GM12878 (cell line): ENCODE measurements around the gene PRTN3. TPM values are rescaled to one million over a fixed set of nuclear protein-coding genes. Genes with fewer than 3 reads are reported as not detected.

Source experiments
- ASH2L ChIP-seq: fragments of 300-600, 200-600 bp; sonication (generic); IDR thresholded peaks from 2 replicates; pipeline ENCODE4 v1.6.1; 2017; ENCODE audit warnings: low read depth, mild to moderate bottlenecking, borderline replicate concordance
- MXI1 ChIP-seq: fragments of 150-350 bp; IDR thresholded peaks from 2 replicates; pipeline ENCODE4 v1.6.1; 2011; ENCODE audit warnings: low read depth, mild to moderate bottlenecking, inconsistent platforms, low read length, improper control_type of control experiment
- PML ChIP-seq: IDR thresholded peaks from 2 replicates; pipeline ENCODE4 v1.6.1; 2012; ENCODE audit warnings: low read length, inconsistent platforms
- POU2F2 ChIP-seq: IDR thresholded peaks from 3 replicates; pipeline ENCODE4 v1.6.1; 2011; ENCODE audit warnings: low read depth, mild to moderate bottlenecking, low read length, borderline replicate concordance
- RAD51 ChIP-seq: fragments of 450-650 bp; IDR thresholded peaks from 2 replicates; pipeline ENCODE4 v1.6.1; 2016; ENCODE audit warnings: moderate library complexity, mild to moderate bottlenecking, inconsistent platforms
- ZZZ3 ChIP-seq: IDR thresholded peaks from 2 replicates; pipeline ENCODE4 v1.6.1; 2011; ENCODE audit warnings: low read depth; ENCODE audit not compliant: control insufficient read depth, insufficient read length
- polyA plus RNA-seq, 11 experiments: library from polyadenylated mRNA; depleted of rRNA in 4 of 11; unstranded in 6 of 11; stranded (reverse) in 5 of 11; fragments of >200 nt; fragmentation: Nextera tagmentation in 4 of 11; fragmentation: Illumina TruSeq in 1 of 11; extraction: Ambion mirVana in 4 of 11; extraction: Trizol in 1 of 11; gene quantifications; 1 replicate in 1 of 11; 2 replicates in 10 of 11; pipeline versions ENCODE4 v1.2.1 to v1.2.3, GENCODE V29; 2011 to 2016; ENCODE audit warnings: inconsistent platforms in 2 of 11, missing spikeins in 2 of 11, low read depth in 1 of 11
- total RNA-seq, 4 experiments: library from RNA; depleted of rRNA in 3 of 4; stranded (reverse); fragments of >200 nt in 3 of 4; fragmentation: Illumina TruSeq in 1 of 4; extraction: Trizol in 1 of 4; gene quantifications; 2 replicates each; pipeline versions ENCODE4 v1.2.1 to v1.2.3, GENCODE V29; 2013 to 2021
- TF ChIP-seq, protein P1 (sequence below): IDR thresholded peaks from 2 replicates; pipeline ENCODE4 v1.6.1; 2011; ENCODE audit warnings: borderline replicate concordance, low read depth, mild to moderate bottlenecking, moderate library complexity, low read length; ENCODE audit not compliant: insufficient read depth, poor library complexity, severe bottlenecking
- TF ChIP-seq, protein P2 (sequence below): IDR thresholded peaks from 2 replicates; pipeline ENCODE4 v1.6.1; 2011; ENCODE audit warnings: borderline replicate concordance, low read depth, mild to moderate bottlenecking, moderate library complexity, mixed read lengths, low read length; ENCODE audit not compliant: insufficient read depth; ENCODE audit errors: extremely low read length
- TF ChIP-seq, protein P3 (sequence below), 3 experiments: IDR thresholded peaks in 2 of 3; conservative IDR thresholded peaks in 1 of 3; 2 replicates each; pipeline ENCODE4 v1.5.1; 2011; ENCODE audit warnings: low read depth in 3 of 3, low read length in 3 of 3, mild to moderate bottlenecking in 3 of 3, control low read depth in 2 of 3, moderate library complexity in 2 of 3, inconsistent platforms in 1 of 3, mixed read lengths in 1 of 3; ENCODE audit not compliant: control insufficient read depth in 2 of 3, insufficient read depth in 1 of 3; ENCODE audit errors: extremely low read depth in 1 of 3
- TF ChIP-seq, protein P4 (sequence below): fragments of 450-650 bp; IDR thresholded peaks from 2 replicates; pipeline ENCODE4 v1.6.1; 2017; ENCODE audit warnings: mild to moderate bottlenecking

The PRTN3 gene
- total and polyA plus RNA-seq, 10 of the 15 experiments (the other 5 are each of a cell fraction or from before 2014, with no cell fraction given), result 0.08 TPM; not detected in 9

DNA sequence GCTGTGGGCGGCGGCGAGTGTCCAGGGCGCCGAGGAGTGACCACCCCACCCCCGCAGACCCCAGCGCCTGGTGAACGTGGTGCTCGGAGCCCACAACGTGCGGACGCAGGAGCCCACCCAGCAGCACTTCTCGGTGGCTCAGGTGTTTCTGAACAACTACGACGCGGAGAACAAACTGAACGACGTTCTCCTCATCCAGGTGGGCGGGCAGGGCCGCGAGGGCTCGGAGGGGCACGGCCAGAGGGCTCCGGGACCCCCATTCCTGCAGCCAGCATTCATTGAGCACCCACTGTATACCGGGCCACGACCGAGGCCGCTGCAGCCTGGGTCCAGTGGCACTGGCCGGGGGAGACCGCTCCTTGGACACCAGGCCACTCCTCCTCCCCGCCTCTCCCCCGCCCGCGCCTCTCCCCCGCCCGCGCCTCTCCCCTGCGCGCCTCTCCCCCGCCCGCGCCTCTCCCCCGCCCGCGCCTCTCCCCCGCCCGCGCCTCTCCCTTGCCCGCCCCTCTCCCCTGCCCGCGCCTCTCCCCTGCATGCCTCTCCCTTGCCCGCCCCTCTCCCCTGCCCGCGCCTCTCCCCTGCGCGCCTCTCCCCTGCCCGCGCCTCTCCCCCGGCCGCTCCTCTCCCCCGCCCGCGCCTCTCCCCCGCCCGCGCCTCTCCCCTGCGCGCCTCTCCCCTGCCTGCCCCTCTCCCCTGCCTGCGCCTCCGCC is 3.2 kb downstream of the PRTN3 start (continued):
- TF ChIP-seq, protein P1, sequence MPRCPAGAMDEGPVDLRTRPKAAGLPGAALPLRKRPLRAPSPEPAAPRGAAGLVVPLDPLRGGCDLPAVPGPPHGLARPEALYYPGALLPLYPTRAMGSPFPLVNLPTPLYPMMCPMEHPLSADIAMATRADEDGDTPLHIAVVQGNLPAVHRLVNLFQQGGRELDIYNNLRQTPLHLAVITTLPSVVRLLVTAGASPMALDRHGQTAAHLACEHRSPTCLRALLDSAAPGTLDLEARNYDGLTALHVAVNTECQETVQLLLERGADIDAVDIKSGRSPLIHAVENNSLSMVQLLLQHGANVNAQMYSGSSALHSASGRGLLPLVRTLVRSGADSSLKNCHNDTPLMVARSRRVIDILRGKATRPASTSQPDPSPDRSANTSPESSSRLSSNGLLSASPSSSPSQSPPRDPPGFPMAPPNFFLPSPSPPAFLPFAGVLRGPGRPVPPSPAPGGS, result no peak
- TF ChIP-seq MXI1 (no peak), RAD51 (no peak), ZZZ3 (no peak), ASH2L (no peak), POU2F2 (no peak), PML (no peak)
- TF ChIP-seq, protein P2, sequence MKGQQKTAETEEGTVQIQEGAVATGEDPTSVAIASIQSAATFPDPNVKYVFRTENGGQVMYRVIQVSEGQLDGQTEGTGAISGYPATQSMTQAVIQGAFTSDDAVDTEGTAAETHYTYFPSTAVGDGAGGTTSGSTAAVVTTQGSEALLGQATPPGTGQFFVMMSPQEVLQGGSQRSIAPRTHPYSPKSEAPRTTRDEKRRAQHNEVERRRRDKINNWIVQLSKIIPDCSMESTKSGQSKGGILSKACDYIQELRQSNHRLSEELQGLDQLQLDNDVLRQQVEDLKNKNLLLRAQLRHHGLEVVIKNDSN, result no peak
- TF ChIP-seq, protein P3, sequence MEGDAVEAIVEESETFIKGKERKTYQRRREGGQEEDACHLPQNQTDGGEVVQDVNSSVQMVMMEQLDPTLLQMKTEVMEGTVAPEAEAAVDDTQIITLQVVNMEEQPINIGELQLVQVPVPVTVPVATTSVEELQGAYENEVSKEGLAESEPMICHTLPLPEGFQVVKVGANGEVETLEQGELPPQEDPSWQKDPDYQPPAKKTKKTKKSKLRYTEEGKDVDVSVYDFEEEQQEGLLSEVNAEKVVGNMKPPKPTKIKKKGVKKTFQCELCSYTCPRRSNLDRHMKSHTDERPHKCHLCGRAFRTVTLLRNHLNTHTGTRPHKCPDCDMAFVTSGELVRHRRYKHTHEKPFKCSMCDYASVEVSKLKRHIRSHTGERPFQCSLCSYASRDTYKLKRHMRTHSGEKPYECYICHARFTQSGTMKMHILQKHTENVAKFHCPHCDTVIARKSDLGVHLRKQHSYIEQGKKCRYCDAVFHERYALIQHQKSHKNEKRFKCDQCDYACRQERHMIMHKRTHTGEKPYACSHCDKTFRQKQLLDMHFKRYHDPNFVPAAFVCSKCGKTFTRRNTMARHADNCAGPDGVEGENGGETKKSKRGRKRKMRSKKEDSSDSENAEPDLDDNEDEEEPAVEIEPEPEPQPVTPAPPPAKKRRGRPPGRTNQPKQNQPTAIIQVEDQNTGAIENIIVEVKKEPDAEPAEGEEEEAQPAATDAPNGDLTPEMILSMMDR (IDR thresholded peaks at IDR 0.05 in 2 of 3, conservative IDR thresholded peaks at IDR 0.05 in 1 of 3; ENCODE audit: control insufficient read depth in 2 of 3, extremely low read depth in 1 of 3, insufficient read depth in 1 of 3, low read depth in 3 of 3, low read length in 3 of 3), result no peak
- TF ChIP-seq, protein P4, sequence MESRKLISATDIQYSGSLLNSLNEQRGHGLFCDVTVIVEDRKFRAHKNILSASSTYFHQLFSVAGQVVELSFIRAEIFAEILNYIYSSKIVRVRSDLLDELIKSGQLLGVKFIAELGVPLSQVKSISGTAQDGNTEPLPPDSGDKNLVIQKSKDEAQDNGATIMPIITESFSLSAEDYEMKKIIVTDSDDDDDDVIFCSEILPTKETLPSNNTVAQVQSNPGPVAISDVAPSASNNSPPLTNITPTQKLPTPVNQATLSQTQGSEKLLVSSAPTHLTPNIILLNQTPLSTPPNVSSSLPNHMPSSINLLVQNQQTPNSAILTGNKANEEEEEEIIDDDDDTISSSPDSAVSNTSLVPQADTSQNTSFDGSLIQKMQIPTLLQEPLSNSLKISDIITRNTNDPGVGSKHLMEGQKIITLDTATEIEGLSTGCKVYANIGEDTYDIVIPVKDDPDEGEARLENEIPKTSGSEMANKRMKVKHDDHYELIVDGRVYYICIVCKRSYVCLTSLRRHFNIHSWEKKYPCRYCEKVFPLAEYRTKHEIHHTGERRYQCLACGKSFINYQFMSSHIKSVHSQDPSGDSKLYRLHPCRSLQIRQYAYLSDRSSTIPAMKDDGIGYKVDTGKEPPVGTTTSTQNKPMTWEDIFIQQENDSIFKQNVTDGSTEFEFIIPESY, result no peak
- TF ChIP-seq, all 136 proteins: peak for 0
